Measurements from ENCODE around the gene BRIP1.

DNA sequence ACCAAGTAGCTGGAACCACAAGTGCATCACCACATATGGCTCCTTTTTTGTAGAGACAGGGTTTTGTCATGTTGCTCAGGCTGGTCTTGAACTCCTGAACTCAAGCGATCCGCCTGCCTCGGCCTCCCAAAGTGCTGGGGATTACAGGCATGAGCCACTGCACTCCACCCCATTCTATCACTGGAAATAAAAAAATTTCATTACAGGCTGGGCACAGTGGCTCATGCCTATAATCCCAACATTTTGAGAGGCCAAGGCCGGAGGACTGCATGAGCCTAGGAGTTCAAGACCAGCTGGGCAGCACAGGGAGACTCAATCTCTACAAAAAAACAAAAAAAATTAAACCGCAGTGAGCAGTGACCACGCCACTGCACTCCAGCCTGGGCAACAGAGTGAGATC is 60.1 kb downstream of the BRIP1 start:
- TF ChIP-seq RFX5 (IDR thresholded peaks at IDR 0.05) (no peak), CHD2 (IDR thresholded peaks at IDR 0.05; ENCODE audit: low read length, partially characterized antibody) (no peak), EP300 (IDR thresholded peaks at IDR 0.05) (no peak), MAZ (IDR thresholded peaks at IDR 0.05; ENCODE audit: borderline replicate concordance, low read depth, low read length) (no peak), RAD21 (conservative IDR thresholded peaks at IDR 0.05 in 1 of 2, IDR thresholded peaks at IDR 0.05 in 1 of 2) (no peak), POLR2A (IDR thresholded peaks at IDR 0.05; ENCODE audit: low read length) (no peak), PHF8 (IDR thresholded peaks at IDR 0.05; ENCODE audit: borderline replicate concordance, low read depth) (no peak), CBX8 (IDR thresholded peaks at IDR 0.05) (no peak), RARB (CRISPR knock-in tag; IDR thresholded peaks at IDR 0.05) (no peak)
- TF ChIP-seq, protein P1, sequence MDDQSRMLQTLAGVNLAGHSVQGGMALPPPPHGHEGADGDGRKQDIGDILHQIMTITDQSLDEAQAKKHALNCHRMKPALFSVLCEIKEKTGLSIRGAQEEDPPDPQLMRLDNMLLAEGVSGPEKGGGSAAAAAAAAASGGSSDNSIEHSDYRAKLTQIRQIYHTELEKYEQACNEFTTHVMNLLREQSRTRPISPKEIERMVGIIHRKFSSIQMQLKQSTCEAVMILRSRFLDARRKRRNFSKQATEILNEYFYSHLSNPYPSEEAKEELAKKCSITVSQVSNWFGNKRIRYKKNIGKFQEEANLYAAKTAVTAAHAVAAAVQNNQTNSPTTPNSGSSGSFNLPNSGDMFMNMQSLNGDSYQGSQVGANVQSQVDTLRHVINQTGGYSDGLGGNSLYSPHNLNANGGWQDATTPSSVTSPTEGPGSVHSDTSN (IDR thresholded peaks at IDR 0.05): no peak
- TF ChIP-seq, protein P2, sequence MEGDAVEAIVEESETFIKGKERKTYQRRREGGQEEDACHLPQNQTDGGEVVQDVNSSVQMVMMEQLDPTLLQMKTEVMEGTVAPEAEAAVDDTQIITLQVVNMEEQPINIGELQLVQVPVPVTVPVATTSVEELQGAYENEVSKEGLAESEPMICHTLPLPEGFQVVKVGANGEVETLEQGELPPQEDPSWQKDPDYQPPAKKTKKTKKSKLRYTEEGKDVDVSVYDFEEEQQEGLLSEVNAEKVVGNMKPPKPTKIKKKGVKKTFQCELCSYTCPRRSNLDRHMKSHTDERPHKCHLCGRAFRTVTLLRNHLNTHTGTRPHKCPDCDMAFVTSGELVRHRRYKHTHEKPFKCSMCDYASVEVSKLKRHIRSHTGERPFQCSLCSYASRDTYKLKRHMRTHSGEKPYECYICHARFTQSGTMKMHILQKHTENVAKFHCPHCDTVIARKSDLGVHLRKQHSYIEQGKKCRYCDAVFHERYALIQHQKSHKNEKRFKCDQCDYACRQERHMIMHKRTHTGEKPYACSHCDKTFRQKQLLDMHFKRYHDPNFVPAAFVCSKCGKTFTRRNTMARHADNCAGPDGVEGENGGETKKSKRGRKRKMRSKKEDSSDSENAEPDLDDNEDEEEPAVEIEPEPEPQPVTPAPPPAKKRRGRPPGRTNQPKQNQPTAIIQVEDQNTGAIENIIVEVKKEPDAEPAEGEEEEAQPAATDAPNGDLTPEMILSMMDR (IDR thresholded peaks at IDR 0.05): no peak
- TF ChIP-seq, protein P3, sequence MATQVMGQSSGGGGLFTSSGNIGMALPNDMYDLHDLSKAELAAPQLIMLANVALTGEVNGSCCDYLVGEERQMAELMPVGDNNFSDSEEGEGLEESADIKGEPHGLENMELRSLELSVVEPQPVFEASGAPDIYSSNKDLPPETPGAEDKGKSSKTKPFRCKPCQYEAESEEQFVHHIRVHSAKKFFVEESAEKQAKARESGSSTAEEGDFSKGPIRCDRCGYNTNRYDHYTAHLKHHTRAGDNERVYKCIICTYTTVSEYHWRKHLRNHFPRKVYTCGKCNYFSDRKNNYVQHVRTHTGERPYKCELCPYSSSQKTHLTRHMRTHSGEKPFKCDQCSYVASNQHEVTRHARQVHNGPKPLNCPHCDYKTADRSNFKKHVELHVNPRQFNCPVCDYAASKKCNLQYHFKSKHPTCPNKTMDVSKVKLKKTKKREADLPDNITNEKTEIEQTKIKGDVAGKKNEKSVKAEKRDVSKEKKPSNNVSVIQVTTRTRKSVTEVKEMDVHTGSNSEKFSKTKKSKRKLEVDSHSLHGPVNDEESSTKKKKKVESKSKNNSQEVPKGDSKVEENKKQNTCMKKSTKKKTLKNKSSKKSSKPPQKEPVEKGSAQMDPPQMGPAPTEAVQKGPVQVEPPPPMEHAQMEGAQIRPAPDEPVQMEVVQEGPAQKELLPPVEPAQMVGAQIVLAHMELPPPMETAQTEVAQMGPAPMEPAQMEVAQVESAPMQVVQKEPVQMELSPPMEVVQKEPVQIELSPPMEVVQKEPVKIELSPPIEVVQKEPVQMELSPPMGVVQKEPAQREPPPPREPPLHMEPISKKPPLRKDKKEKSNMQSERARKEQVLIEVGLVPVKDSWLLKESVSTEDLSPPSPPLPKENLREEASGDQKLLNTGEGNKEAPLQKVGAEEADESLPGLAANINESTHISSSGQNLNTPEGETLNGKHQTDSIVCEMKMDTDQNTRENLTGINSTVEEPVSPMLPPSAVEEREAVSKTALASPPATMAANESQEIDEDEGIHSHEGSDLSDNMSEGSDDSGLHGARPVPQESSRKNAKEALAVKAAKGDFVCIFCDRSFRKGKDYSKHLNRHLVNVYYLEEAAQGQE (IDR thresholded peaks at IDR 0.05): no peak
